SK-N-SH (cell line): ENCODE results near the gene GAPVD1. TPM values are rescaled to one million over a fixed set of nuclear protein-coding genes. Genes with fewer than 3 reads are reported as not detected.

Experiments used
- CTCF ChIA-PET: fragments of 300-600, 350-600 bp; formaldehyde crosslinking; extraction: SDS; loops from one replicate; lab custom pipeline; 2021; lab: Yijun Ruan, JAX
- POLR2A ChIA-PET: fragments of 350-600 bp; sonication (Branson Sonifier 250); formaldehyde crosslinking; extraction: SDS; loops from one replicate; lab custom pipeline; 2020; ENCODE audit warnings: antibody characterized with exemption, inconsistent platforms; lab: Yijun Ruan, JAX
- DNase-seq: peaks from one replicate; pipeline ENCODE4 v3.0.0; 2012
- H2AFZ ChIP-seq: fragments of 200-600 bp; sonication (generic); 2 replicates; pipeline ENCODE4 v1.8.1; 2016; ENCODE audit warnings: antibody characterized with exemption, mild to moderate bottlenecking, low read depth
- H3F3A ChIP-seq: fragments of 200-600 bp; sonication (generic); replicated peaks from 2 replicates; pipeline ENCODE3; 2016; ENCODE audit warnings: antibody characterized with exemption, mild to moderate bottlenecking; ENCODE audit not compliant: insufficient read depth
- H3K27ac ChIP-seq, 2 experiments: fragments of 200-500 bp in 1 of 2; fragments of 200-600 bp in 1 of 2; sonication (Bioruptor generic) in 1 of 2; sonication (generic), shearing (Covaris generic) in 1 of 2; 2 replicates each; pipeline versions ENCODE4 v1.5.1 to v1.6.1; 2014 to 2016; ENCODE audit warnings: low read depth in 2 of 2, inconsistent platforms in 1 of 2, low read length in 1 of 2, mild to moderate bottlenecking in 1 of 2, mixed read lengths in 1 of 2
- H3K27me3 ChIP-seq: fragments of 200-600 bp; sonication (generic), shearing (Covaris generic); 2 replicates; pipeline ENCODE4 v1.6.1; 2016; ENCODE audit warnings: mixed run types; ENCODE audit not compliant: insufficient read depth
- H3K36me3 ChIP-seq, 2 experiments: fragments of 200-500 bp in 1 of 2; fragments of 200-600 bp in 1 of 2; sonication (Bioruptor generic) in 1 of 2; sonication (generic) in 1 of 2; replicated peaks in 1 of 2; 2 replicates each; pipeline versions ENCODE3 to v1.5.1; 2014 to 2016; ENCODE audit warnings: low read length in 1 of 2, mild to moderate bottlenecking in 1 of 2; ENCODE audit not compliant: insufficient read depth in 2 of 2, control insufficient read depth in 1 of 2
- H3K4me1 ChIP-seq, 2 experiments: fragments of 200-500 bp in 1 of 2; fragments of 200-600 bp in 1 of 2; sonication (Bioruptor generic) in 1 of 2; sonication (generic), shearing (Covaris generic) in 1 of 2; 2 replicates each; pipeline versions ENCODE4 v1.5.1 to v1.6.1; 2014 to 2016; ENCODE audit warnings: low read depth in 1 of 2, low read length in 1 of 2, mixed run types in 1 of 2; ENCODE audit not compliant: insufficient read depth in 2 of 2, control insufficient read depth in 1 of 2
- H3K4me2 ChIP-seq: fragments of 200-600 bp; sonication (generic), shearing (Covaris generic); 2 replicates; pipeline ENCODE4 v1.6.1; 2017; ENCODE audit warnings: mixed run types
- H3K4me3 ChIP-seq, 2 experiments: fragments of 200-500 bp in 1 of 2; fragments of 200-600 bp in 1 of 2; sonication (Bioruptor generic) in 1 of 2; sonication (generic), shearing (Covaris generic) in 1 of 2; 2 replicates each; pipeline versions ENCODE4 v1.5.1 to v1.8.1; 2014 to 2016; ENCODE audit warnings: low read depth in 2 of 2, inconsistent platforms in 1 of 2, low read length in 1 of 2, mild to moderate bottlenecking in 1 of 2, mixed read lengths in 1 of 2, moderate library complexity in 1 of 2
- H3K79me2 ChIP-seq: fragments of 200-600 bp; sonication (generic); 2 replicates; pipeline ENCODE4 v1.8.1; 2017; ENCODE audit warnings: mild to moderate bottlenecking; ENCODE audit not compliant: insufficient read depth
- H3K9ac ChIP-seq: fragments of 200-600 bp; sonication (generic); 2 replicates; pipeline ENCODE4 v1.6.1; 2017; ENCODE audit warnings: mixed run types
- H3K9me2 ChIP-seq: fragments of 200-600 bp; sonication (generic); 2 replicates; pipeline ENCODE4 v1.6.1; 2017; ENCODE audit warnings: mixed run types
- H3K9me3 ChIP-seq: fragments of 200-600 bp; sonication (generic); 2 replicates; pipeline ENCODE4 v1.6.1; 2017; ENCODE audit warnings: mixed run types, mild to moderate bottlenecking, moderate library complexity
- H4K20me1 ChIP-seq: fragments of 200-600 bp; sonication (generic); 2 replicates; pipeline ENCODE4 v1.6.1; 2017; ENCODE audit warnings: mild to moderate bottlenecking, mixed run types; ENCODE audit not compliant: insufficient read depth
- CHD2 ChIP-seq: fragments of 150-350 bp; IDR thresholded peaks from 2 replicates; pipeline ENCODE4 v1.6.1; 2018; ENCODE audit warnings: low read length; ENCODE audit not compliant: partially characterized antibody
- CTCF ChIP-seq: fragments of 200-600 bp; sonication (generic); IDR thresholded peaks from 2 replicates; pipeline ENCODE4 v1.6.1; 2017; ENCODE audit warnings: antibody characterized with exemption, mild to moderate bottlenecking, moderate library complexity
- ELF1 ChIP-seq: IDR thresholded peaks from 2 replicates; pipeline ENCODE4 v1.4.0; 2012
- EP300 ChIP-seq, 2 experiments: IDR thresholded peaks; 2 replicates each; pipeline versions ENCODE4 v1.4.0 to v1.6.1; 2012; ENCODE audit warnings: borderline replicate concordance in 1 of 2, low read depth in 1 of 2, low read length in 1 of 2
- GATA2 ChIP-seq: sonication (generic); formaldehyde crosslinking; IDR thresholded peaks from 2 replicates; pipeline ENCODE4 v1.5.0; 2020; ENCODE audit warnings: mild to moderate bottlenecking, missing genetic modification reagents
- JUND ChIP-seq: IDR thresholded peaks from 2 replicates; pipeline ENCODE4 v1.4.0; 2012
- NRF1 ChIP-seq: IDR thresholded peaks from 2 replicates; pipeline ENCODE4 v1.6.1; 2012; ENCODE audit warnings: low read depth, mild to moderate bottlenecking, low read length
- PBX3 ChIP-seq: IDR thresholded peaks from 2 replicates; pipeline ENCODE4; 2012
- REST ChIP-seq: IDR thresholded peaks from 2 replicates; pipeline ENCODE4 v1.6.1; 2012; ENCODE audit warnings: mild to moderate bottlenecking, low read depth, low read length, moderate library complexity
- YY1 ChIP-seq: IDR thresholded peaks from 2 replicates; pipeline ENCODE4 v1.4.0; 2012; ENCODE audit warnings: low read depth, mild to moderate bottlenecking
- WGBS: methylation state at CpG from one replicate; pipeline ENCODE4 v1.1.6; 2017; ENCODE audit warnings: low lambda C conversion rate; 5-methylcytosine and 5-hydroxymethylcytosine counted together
- polyA plus RNA-seq, 3 experiments: library from polyadenylated mRNA; depleted of rRNA; stranded (reverse); fragments of >200 nt; gene quantifications; 2 replicates each; pipeline ENCODE4 v1.2.3, GENCODE V29; 2012

The GAPVD1 gene
- polyA plus RNA-seq, 1 of the 3 experiments (the other 2 are of a cell fraction), result 10.5 TPM

GRCh38 chr9:125370786-125371185 is 109.2 kb downstream of the GAPVD1 start:
- CTCF ChIA-PET, result interaction anchor here (1.0 to 1.6 kb wide), 5 partner anchors 8 to 596 kb away, joined by 3 to 4 read pairs (median 4); no protein-coding TSS in a partner anchor
- WGBS, result 92% methylated on average over 8 of the region's 8 CpGs
- POLR2A ChIA-PET, result no interaction called here

GRCh38 chr9:125372441-125373226 is 111.0 kb downstream of the GAPVD1 start:
- H3F3A ChIP-seq, result no peaks in the 10 kb centered on the region
- no peaks in the 10 kb centered on the region for H3K79me2 ChIP-seq
- 93% methylated on average over 9 of the region's 9 CpGs for WGBS
- POLR2A ChIA-PET, result no interaction called here
- no peak overlapping the region for H3K27ac ChIP-seq
- no peaks in the 10 kb centered on the region for H4K20me1 ChIP-seq
- no peak overlapping the region for H3K9ac ChIP-seq
- CTCF ChIA-PET, result interaction anchor here (0.7 to 2.8 kb wide), 5 partner anchors 11 to 1026 kb away, joined by 3 to 22 read pairs (median 4); partner anchors contain the start of genes NR6A1 and WDR38
- DNase-seq, result no peak
- no peak overlapping the region for H3K4me2 ChIP-seq
- peaks cover 0 to 26% of the 10 kb centered on the region in 2 experiments; a peak in 1 of 4 replicates for H3K4me1 ChIP-seq
- H3K9me2 ChIP-seq, result no peaks in the 10 kb centered on the region
- H3K9me3 ChIP-seq, result no peaks in the 10 kb centered on the region
- TF ChIP-seq ELF1 (no peak), EP300 (IDR thresholded peaks at IDR 0.05; ENCODE audit: borderline replicate concordance in 1 of 2, low read depth in 1 of 2, low read length in 1 of 2) (no peak), PBX3 (no peak)
- no peaks in the 10 kb centered on the region for H3K27me3 ChIP-seq
- peaks cover 0 to 4% of the 10 kb centered on the region in 2 experiments for H3K36me3 ChIP-seq
- no peak overlapping the region for H2AFZ ChIP-seq
- no peak overlapping the region for H3K4me3 ChIP-seq

More at GRCh38 chr9:125370786-125371185, 109.2 kb downstream of the GAPVD1 start:
- no peak for DNase-seq
- H3K27me3 ChIP-seq, result no peaks in the 10 kb centered on the region
- peaks cover 0 to 11% of the 10 kb centered on the region in 2 experiments; a peak in 2 of 4 replicates for H3K4me1 ChIP-seq
- no peaks in the 10 kb centered on the region for H4K20me1 ChIP-seq
- H3K4me2 ChIP-seq, result no peak overlapping the region
- H3K36me3 ChIP-seq, result peaks cover 3 to 4% of the 10 kb centered on the region in 2 experiments
- H3K9me3 ChIP-seq, result no peaks in the 10 kb centered on the region
- H3F3A ChIP-seq, result no peaks in the 10 kb centered on the region
- no peak overlapping the region for H3K27ac ChIP-seq
- no peak for TF ChIP-seq YY1
- no peaks in the 10 kb centered on the region for H3K79me2 ChIP-seq
- H2AFZ ChIP-seq, result no peak overlapping the region
- H3K9me2 ChIP-seq, result no peaks in the 10 kb centered on the region
- no peak overlapping the region for H3K9ac ChIP-seq
- H3K4me3 ChIP-seq, result no peak overlapping the region

- H2AFZ ChIP-seq, result peak overlapping the region; percentile 13
- TF ChIP-seq REST (0 out of 2 replicates have a peak, but pooled peaks have one; percentile 15), NRF1 (no peak), YY1 (no peak), CTCF (peak; percentile 76), GATA2 (CRISPR knock-in tag) (no peak), CHD2 (peak; percentile 37), JUND (no peak)
Observed at GRCh38 chr9:125374443-125375309, 113.0 kb downstream of the GAPVD1 start.

More at GRCh38 chr9:125374443-125375309, 113.0 kb downstream of the GAPVD1 start:
- Histone ChIP-seq H4K20me1 (no peaks in the 10 kb centered on the region), H3K9me3 (no peaks in the 10 kb centered on the region), H3F3A (no peaks in the 10 kb centered on the region), H3K4me1 (peaks cover 0 to 31% of the 10 kb centered on the region in 2 experiments; a peak in 1 of 4 replicates), H3K4me2 (peak overlapping the region; percentile 66; the same call in 1 of the 2 replicates), H3K79me2 (no peaks in the 10 kb centered on the region), H3K9me2 (no peaks in the 10 kb centered on the region), H3K27ac (no peak overlapping the region), H3K4me3 (peak overlapping the region; percentile 36 to 58), H3K27me3 (no peaks in the 10 kb centered on the region), H3K36me3 (no peaks in the 10 kb centered on the region), H3K9ac (no peak overlapping the region)
- 20% methylated on average over 18 of the region's 24 CpGs for WGBS
- CTCF ChIA-PET, result interaction anchor here (0.6 to 2.8 kb wide), 16 partner anchors 8 to 603 kb away, joined by 3 to 22 read pairs (median 4); partner anchors contain the start of gene WDR38
- POLR2A ChIA-PET, result no interaction called here
- DNase-seq, result peak; percentile 89
